ENCODE measurements around the gene GTPBP6. TPM values are rescaled to one million over a fixed set of nuclear protein-coding genes. Genes with fewer than 3 reads are reported as not detected.

Gene GTPBP6
- total RNA-seq, 4 donors from 2014 or later, result 25.7 to 35.3 (median 34.0) TPM

GRCh38 chrX:334331-334891 lies 15.8 kb upstream of the GTPBP6 start:
- DNase-seq (ENCODE audit: low spot score), result no peak
- no peak for ATAC-seq (ENCODE audit: low FRiP score)
- no peak for TF ChIP-seq CTCF (IDR thresholded peaks at IDR 0.05)

GRCh38 chrX:333611-334311 lies 15.2 kb upstream of the GTPBP6 start:
- no peak for TF ChIP-seq CTCF (IDR thresholded peaks at IDR 0.05)
- DNase-seq (ENCODE audit: low spot score) (no peak), ATAC-seq (ENCODE audit: low FRiP score) (no peak)

- DNase-seq (ENCODE audit: low spot score) (peak; percentile 5), ATAC-seq (ENCODE audit: low FRiP score) (no peak)
- no peak for TF ChIP-seq CTCF (IDR thresholded peaks at IDR 0.05)
Observed at GRCh38 chrX:332916-333610, 14.5 kb upstream of the GTPBP6 start.

- DNase-seq (ENCODE audit: low spot score), result no peak
- no peak for TF ChIP-seq CTCF (IDR thresholded peaks at IDR 0.05)
- no peak for ATAC-seq (ENCODE audit: low FRiP score)
Observed at GRCh38 chrX:332496-332860, 13.9 kb upstream of the GTPBP6 start.

- ATAC-seq (ENCODE audit: low FRiP score), result no peak
- DNase-seq (ENCODE audit: low spot score), result no peak
- TF ChIP-seq CTCF (IDR thresholded peaks at IDR 0.05), result no peak
Observed at GRCh38 chrX:331825-332495, 13.4 kb upstream of the GTPBP6 start.

GRCh38 chrX:331151-331824 lies 12.7 kb upstream of the GTPBP6 start:
- TF ChIP-seq CTCF (IDR thresholded peaks at IDR 0.05), result no peak
- ATAC-seq (ENCODE audit: low FRiP score) (peak; percentile 49), DNase-seq (ENCODE audit: low spot score) (no peak)

Data from omental fat pad (tissue), 4 donors.